Body of pancreas (tissue), 4 donors: ENCODE data around the gene PKMYT1.

ENCODE experiments used
- POLR2A ChIP-seq, 3 donors: fragments of 450-650 bp; IDR thresholded peaks; one replicate each; pipeline ENCODE4 v1.6.1; 2016; ENCODE audit warnings: antibody characterized with exemption in 3 of 3, mild to moderate bottlenecking in 2 of 3
- TF ChIP-seq, protein P1 (sequence below), 7 experiments: fragments of 450-650 bp in 4 of 7; fragments of 200-600 bp in 3 of 7; sonication (generic) in 3 of 7; IDR thresholded peaks; one replicate each; pipeline ENCODE4 v1.5.1; 2016 to 2019; ENCODE audit warnings: antibody characterized with exemption in 7 of 7

DNA sequence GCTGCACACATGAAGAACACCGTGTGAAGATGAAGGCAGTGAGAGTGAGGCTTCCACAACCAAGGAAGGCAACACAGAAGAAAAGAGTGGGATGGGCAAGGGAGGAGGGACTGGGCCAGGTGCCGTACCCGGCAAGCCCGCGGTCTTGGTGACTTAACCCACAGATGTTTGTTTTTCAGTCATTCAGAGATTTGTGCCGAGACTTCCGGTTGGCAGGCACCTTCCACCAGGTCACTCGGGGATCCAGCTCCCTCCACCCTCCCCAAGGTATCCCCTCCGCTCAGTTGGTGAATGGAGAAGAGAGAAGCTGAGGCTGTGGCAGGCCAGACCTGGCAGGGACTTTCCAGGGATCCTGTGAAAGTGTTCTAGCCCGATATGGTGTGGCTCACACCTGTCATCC is 21.0 kb downstream of the PKMYT1 start:
- TF ChIP-seq POLR2A (IDR thresholded peaks at IDR 0.05) = no peak
- TF ChIP-seq, protein P1, sequence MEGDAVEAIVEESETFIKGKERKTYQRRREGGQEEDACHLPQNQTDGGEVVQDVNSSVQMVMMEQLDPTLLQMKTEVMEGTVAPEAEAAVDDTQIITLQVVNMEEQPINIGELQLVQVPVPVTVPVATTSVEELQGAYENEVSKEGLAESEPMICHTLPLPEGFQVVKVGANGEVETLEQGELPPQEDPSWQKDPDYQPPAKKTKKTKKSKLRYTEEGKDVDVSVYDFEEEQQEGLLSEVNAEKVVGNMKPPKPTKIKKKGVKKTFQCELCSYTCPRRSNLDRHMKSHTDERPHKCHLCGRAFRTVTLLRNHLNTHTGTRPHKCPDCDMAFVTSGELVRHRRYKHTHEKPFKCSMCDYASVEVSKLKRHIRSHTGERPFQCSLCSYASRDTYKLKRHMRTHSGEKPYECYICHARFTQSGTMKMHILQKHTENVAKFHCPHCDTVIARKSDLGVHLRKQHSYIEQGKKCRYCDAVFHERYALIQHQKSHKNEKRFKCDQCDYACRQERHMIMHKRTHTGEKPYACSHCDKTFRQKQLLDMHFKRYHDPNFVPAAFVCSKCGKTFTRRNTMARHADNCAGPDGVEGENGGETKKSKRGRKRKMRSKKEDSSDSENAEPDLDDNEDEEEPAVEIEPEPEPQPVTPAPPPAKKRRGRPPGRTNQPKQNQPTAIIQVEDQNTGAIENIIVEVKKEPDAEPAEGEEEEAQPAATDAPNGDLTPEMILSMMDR (IDR thresholded peaks at IDR 0.05) = no peak
